ENCODE measurements around the gene PDE8B. TPM values are rescaled to one million over a fixed set of nuclear protein-coding genes. Genes with fewer than 3 reads are reported as not detected.

PDE8B gene
- total and polyA plus RNA-seq, 2 donors from 2014 or later, result 3.7 to 4.5 TPM

DNA sequence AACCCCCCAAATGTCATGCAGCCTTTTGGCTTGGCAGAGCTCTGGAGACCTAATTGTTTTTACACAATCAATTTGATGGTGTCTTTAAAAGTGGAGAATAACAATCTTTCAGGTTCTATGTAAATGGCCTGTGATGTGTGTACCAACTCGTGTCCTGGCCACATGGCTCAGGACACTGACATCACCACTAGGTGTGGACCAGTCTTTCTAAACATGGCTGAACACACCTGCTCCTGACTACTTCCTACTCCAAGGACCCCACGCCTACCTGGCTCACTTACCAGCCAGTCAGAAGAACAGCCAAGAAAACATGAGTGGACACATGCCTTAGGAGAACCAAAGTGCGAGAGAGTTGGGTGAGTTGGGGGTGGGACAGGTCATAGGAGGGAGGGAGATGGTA, 210.5 kb downstream of the PDE8B start:
- Histone ChIP-seq H3K9me3 (ENCODE audit: control insufficient read depth in 2 of 3, insufficient read depth in 1 of 3, low read length in 3 of 3) (no peaks in the 10 kb centered on the region), H3K4me3 (ENCODE audit: low read length in 3 of 3) (no peak overlapping the region), H3K27ac (ENCODE audit: low read depth in 2 of 2, low read length in 2 of 2) (no peak overlapping the region), H3K36me3 (ENCODE audit: control insufficient read depth in 2 of 3, insufficient read depth in 3 of 3, low read length in 3 of 3) (peaks cover 0 to 5% (median 4%) of the 10 kb centered on the region in 3 donors), H3K27me3 (ENCODE audit: control insufficient read depth, insufficient read depth, low read length) (no peaks in the 10 kb centered on the region), H3K4me1 (ENCODE audit: control insufficient read depth in 2 of 3, insufficient read depth in 2 of 3, low read depth in 1 of 3, low read length in 3 of 3) (peaks cover 0 to 3% (median 0%) of the 10 kb centered on the region in 3 donors), H3K9ac (ENCODE audit: low read length in 3 of 3) (no peak overlapping the region)
- TF ChIP-seq, protein P1, sequence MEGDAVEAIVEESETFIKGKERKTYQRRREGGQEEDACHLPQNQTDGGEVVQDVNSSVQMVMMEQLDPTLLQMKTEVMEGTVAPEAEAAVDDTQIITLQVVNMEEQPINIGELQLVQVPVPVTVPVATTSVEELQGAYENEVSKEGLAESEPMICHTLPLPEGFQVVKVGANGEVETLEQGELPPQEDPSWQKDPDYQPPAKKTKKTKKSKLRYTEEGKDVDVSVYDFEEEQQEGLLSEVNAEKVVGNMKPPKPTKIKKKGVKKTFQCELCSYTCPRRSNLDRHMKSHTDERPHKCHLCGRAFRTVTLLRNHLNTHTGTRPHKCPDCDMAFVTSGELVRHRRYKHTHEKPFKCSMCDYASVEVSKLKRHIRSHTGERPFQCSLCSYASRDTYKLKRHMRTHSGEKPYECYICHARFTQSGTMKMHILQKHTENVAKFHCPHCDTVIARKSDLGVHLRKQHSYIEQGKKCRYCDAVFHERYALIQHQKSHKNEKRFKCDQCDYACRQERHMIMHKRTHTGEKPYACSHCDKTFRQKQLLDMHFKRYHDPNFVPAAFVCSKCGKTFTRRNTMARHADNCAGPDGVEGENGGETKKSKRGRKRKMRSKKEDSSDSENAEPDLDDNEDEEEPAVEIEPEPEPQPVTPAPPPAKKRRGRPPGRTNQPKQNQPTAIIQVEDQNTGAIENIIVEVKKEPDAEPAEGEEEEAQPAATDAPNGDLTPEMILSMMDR (IDR thresholded peaks at IDR 0.05; ENCODE audit: borderline replicate concordance, extremely low read depth, insufficient read depth), result no peak
- intact Hi-C loops (cut with DNase I), result no loop called here
- DNase-seq (no peak), FAIRE-seq (no peak)

GRCh38 chr5:77423022-77423750, 212.7 kb downstream of the PDE8B start:
- FAIRE-seq (no peak), DNase-seq (no peak)
- H3K9me3 ChIP-seq (ENCODE audit: control insufficient read depth in 2 of 3, insufficient read depth in 1 of 3, low read length in 3 of 3), result no peaks in the 10 kb centered on the region
- no peak overlapping the region for H3K27ac ChIP-seq (ENCODE audit: low read depth in 2 of 2, low read length in 2 of 2)
- H3K4me3 ChIP-seq (ENCODE audit: low read length in 3 of 3), result no peak overlapping the region
- peaks cover 0 to under 1% (median 0%) of the 10 kb centered on the region in 3 donors for H3K4me1 ChIP-seq (ENCODE audit: control insufficient read depth in 2 of 3, insufficient read depth in 2 of 3, low read depth in 1 of 3, low read length in 3 of 3)
- H3K27me3 ChIP-seq (ENCODE audit: control insufficient read depth, insufficient read depth, low read length), result no peaks in the 10 kb centered on the region
- intact Hi-C loops (cut with DNase I), result no loop called here
- H3K36me3 ChIP-seq (ENCODE audit: control insufficient read depth in 2 of 3, insufficient read depth in 3 of 3, low read length in 3 of 3), result peaks cover 0 to 7% (median 5%) of the 10 kb centered on the region in 3 donors
- TF ChIP-seq, protein P1 (IDR thresholded peaks at IDR 0.05; ENCODE audit: borderline replicate concordance, extremely low read depth, insufficient read depth), result no peak
- no peak overlapping the region for H3K9ac ChIP-seq (ENCODE audit: low read length in 3 of 3)

GRCh38 chr5:77424921-77425320, 214.4 kb downstream of the PDE8B start:
- DNase-seq (no peak), FAIRE-seq (no peak)
- TF ChIP-seq, protein P1 (IDR thresholded peaks at IDR 0.05; ENCODE audit: borderline replicate concordance, extremely low read depth, insufficient read depth), result no peak
- intact Hi-C loops (cut with DNase I), result no loop called here
- Histone ChIP-seq H3K9me3 (ENCODE audit: control insufficient read depth in 2 of 3, insufficient read depth in 1 of 3, low read length in 3 of 3) (no peaks in the 10 kb centered on the region), H3K27me3 (ENCODE audit: control insufficient read depth, insufficient read depth, low read length) (no peaks in the 10 kb centered on the region), H3K4me3 (ENCODE audit: low read length in 3 of 3) (no peak overlapping the region), H3K36me3 (ENCODE audit: control insufficient read depth in 2 of 3, insufficient read depth in 3 of 3, low read length in 3 of 3) (peaks cover 2 to 9% (median 5%) of the 10 kb centered on the region in 3 donors), H3K9ac (ENCODE audit: low read length in 3 of 3) (no peak overlapping the region), H3K27ac (ENCODE audit: low read depth in 2 of 2, low read length in 2 of 2) (no peak overlapping the region), H3K4me1 (ENCODE audit: control insufficient read depth in 2 of 3, insufficient read depth in 2 of 3, low read depth in 1 of 3, low read length in 3 of 3) (no peaks in the 10 kb centered on the region)

Data from kidney (tissue), 14 donors.